SH-SY5Y (cell line): Measurements from ENCODE around the gene HOXD12.

Source experiments
- GATA2 ChIP-seq: IDR thresholded peaks from 2 replicates; pipeline ENCODE4 v1.6.1; 2011; ENCODE audit warnings: mild to moderate bottlenecking, low read depth, low read length
- GATA3 ChIP-seq: IDR thresholded peaks from 2 replicates; pipeline ENCODE4 v1.6.1; 2011; ENCODE audit warnings: low read depth, mild to moderate bottlenecking, low read length, moderate library complexity

DNA sequence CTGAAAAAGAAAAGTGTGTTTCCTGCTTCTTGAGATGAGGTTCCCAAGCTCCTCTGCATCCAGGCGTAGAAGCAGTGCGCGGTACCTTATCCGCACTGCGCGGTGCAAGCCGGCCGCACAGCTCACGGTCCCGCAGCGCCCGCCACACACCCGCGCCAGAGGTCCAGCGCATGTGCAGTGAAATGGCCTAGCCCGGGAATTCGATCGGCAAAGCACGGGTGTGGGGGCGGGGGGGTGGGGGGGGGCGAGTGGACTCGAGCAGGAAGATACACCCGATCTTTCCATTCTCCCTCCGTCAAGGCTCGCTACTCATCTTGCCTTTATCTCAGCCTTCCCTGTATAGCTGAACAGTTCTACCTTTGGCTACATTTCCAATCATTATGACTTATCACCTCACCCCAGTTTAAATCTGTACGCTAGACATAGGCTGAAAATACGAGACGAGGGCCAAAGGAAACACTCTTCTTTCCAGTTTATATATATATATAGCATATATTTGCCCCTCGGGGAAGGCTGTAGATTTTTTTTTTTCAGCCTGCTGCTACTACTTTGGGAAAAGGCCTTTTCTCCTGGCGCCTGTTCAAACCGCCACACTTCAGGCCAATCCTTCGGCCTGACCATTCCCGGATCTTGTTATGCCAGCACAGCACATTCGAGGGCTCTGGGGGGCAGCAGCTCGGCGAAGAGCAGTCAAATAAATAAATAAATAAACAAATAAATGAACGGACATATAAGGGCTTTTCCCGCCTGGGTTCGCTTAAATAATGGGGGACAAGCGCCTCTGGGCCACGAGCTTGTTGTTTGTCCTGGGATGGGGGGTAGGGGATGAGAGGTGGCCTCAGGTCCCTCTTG lies 40.3 kb downstream of the HOXD12 start:
- TF ChIP-seq GATA2 (no peak), GATA3 (no peak)
